Left kidney (tissue), 2 donors: ENCODE data around the gene RAN. TPM values are rescaled to one million over a fixed set of nuclear protein-coding genes. Genes with fewer than 3 reads are reported as not detected.
"Not testable (repeated sequence)": the region's sequence is repeated elsewhere in the genome, so short reads cannot be mapped to it uniquely, and the experiment has no call there.

Source experiments
- DNase-seq: peaks from one replicate; pipeline ENCODE4 v3.0.0-alpha.2; 2013
- polyA plus RNA-seq: library from polyadenylated mRNA; unstranded; fragments of 120-200 nt; gene quantifications from one replicate; pipeline ENCODE4 v1.2.1, GENCODE V29; 2013; ENCODE audit not compliant: insufficient read length

The RAN gene
- polyA plus RNA-seq, 1 donor, result 676 TPM

DNA sequence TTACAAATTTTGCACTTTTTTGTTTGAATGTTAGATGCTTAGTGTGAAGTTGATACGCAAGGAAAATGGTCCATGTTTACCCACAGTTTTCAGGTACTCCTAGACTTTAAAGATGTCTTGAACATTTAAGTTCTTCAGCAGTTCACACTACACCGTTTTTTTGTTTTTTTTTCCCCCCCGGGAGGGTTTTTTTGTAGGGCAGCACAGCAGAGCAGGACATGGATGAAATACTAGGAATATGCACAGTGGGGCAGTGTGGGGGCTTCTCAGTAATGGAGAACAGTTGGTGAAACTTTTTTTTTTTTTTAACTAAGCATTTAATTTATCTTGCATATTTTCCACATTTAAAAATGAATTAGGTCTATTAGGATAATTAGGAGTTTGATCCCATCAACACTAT lies 4.9 kb downstream of the RAN start:
- no peak for DNase-seq

DNA sequence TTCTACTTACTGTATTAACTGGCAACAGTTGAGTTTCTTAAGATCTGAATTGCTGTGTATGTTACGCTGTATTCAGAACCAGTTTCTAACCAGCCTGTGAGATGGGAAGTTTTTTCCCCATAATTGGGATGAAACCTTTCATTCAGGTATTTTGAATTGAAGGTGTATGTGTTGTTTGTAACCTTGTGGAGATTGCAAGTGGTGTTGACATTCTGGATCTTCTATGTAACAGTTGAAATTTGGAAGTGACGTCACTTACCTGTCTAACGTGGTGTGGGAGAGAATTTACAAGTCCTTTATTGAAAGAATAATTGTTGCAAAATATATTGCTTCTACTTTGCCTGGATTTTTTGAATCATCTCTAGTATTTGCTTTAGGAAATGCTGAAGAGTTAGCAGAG lies 5.5 kb downstream of the RAN start:
- DNase-seq, result no peak

DNA sequence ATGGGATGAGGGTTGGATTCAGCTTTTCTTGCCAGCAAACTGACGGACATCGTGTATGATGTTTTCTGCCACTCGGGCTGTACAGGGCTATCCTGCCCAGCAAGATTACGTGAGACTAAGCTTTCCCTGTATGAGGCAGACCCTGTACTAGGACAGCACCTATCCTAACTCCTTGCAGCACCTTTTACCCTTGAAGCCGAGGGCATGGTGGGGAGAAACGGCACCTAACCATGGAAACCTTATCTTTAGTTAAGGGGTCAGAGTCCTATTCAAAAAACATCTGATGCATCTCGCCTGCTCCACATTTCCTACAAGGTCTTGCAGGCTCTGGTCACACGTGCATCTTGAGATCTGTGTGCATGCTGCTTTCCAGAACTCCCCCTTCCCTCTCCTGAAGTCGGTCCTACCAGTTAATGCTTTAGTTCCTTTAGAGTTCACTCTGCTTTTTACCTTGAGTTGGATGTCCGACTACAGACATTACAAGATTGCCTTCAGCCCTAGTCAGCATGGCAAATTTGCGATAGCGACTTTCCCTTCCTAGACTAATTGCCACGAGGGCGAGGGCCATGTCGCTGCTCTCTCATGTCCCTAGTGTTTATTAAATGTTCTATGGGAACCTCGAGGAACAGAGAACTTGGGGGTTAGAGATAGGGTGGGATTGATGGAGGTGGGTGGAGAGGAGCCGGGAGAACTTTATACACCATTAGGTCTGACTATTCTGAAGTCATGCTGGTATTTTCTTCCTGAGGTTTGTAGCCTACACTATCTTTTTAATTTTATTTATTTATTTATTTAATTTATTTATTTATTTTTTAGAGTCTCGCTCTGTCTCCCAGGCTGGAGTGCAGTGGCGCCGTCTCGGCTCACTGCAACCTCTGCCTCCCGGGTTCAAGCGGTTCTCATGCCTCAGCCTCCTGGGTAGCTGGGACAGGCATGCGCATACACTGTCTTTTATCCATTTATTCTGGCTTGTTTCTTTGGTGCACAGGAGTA lies 6.6 kb downstream of the RAN start:
- DNase-seq, result no peak

DNA sequence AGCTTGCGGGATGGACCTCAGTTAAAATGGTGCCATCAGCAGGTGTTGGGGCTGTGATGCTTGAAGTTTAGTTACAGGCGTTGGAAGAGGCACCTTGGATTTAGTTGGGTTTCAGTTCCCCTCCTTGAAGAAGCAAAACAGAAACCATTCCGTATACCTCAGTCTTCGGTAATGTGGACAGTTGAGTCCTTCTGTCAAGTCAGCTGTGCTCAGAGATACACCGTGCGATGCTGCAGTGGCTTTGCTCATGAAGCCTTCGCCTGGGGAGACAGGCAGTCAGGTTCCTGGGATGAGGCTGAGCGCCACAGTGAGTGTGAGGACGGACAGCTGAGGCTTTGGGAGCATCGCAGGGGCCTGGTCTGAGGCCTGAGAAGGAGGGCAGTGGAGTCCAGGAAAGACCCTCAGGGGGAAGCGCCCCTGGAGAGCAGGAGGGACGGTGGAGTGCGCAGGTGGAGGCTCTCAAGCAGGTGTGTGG lies 7.4 kb downstream of the RAN start:
- no peak for DNase-seq

DNA sequence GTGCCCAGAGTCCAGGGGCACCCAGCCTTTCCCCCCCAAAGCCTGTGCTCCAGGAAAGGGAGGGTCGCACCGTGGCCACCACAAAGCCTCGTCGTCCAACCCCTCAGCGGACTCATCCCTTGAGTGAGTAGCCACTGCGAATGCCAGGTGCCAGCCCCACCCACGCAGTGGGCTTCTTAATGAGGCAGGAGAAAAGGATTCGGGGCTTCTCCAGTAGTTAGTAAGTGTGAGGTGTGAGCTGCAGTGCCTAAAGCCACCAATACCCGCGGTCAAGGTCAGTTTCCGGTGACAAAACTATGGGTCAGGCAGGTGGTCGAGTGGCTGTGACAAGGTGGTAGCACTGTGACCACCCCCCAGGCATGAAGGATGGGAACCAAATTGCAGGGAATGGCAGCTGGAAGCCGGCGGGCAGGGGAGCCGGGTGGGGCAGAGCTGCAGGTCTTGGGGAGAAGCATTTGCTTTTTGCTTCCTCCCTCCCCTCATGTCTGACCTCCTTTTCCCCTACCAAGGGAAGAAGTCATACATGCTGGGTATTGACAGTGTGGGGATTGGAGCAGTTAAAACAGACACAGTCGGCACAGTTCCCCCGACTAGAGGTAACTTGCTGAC lies 8.0 kb downstream of the RAN start:
- DNase-seq, result no peak

DNA sequence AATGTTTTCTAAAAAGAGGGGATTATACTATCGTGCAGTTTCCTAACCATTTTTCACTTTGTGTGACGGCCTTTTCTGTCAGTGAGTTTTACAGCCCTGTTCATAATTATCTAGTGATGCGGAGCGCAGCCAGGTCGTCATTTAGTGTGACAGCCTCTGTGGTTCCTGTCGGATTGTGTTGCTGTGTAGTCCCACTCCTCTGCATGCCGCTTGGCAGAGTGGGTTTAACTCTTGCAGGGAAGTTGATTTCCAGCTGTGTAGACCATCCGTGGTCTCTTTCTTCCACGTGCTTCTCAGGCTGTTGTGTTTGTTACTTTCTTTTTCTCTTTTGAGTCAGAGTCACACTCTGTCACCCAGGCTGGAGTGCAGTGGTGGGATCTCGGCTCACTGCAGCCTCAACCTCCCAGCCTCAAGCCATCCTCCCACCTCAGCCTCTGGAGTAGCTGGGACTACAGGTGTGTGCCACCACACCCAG lies 8.6 kb downstream of the RAN start:
- no peak for DNase-seq

DNA sequence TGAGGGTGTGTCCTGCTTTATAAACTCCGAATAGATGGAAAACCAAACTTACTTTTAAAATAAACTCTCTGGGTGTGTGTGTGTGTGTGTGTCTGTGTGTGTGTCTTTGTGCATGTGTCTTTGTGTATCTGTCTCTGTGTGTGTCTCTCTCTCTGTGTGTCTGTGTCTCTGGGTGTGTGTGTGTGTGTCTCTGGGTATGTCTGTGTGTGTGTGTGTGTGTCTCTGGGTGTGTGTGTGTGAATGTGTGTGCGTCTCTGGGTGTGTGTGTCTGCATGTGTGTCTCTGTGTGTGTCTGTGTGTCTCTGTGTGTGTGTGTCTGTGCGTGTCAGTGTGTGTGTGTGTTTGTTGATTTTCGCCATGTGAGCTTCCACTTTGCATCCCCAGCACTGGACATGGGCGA lies 9.2 kb downstream of the RAN start:
- DNase-seq, result no peak

DNA sequence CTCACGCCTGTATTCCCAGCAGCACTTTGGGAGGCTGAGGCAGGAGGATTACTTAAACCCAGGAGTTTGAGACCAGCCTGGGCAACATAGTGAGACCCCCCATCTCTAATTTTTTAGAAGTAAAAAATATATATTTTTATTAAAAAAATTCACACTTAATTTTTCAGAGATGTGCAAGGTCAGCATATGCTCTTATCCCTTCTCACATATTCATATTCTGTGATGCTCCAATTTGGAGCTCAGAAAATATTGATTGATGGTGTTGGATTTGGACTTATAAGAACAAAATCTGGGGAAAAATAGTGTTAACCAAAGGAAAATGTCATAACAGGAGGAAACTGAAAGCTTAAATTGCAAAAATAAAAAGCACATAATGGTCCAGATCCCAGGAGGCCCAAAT lies 9.7 kb downstream of the RAN start:
- no peak for DNase-seq

DNA sequence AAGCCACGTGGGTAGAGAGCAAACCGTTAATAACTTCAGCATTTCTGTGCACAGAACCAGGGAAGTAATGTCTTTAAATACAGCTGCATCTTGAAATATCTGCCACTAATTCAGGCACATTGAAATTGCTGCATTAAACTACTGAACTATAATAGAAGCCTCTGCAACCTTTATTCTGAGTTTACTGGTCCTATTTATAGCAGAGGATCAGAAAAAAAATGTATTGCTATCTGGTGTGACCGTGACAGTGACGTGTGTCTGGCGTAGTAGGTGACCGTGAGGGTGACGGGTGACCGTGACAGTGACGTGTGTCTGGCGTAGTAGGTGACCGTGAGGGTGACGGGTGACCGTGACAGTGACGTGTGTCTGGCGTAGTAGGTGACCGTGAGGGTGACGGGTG lies 15.3 kb downstream of the RAN start:
- not testable (repeated sequence) for DNase-seq

DNA sequence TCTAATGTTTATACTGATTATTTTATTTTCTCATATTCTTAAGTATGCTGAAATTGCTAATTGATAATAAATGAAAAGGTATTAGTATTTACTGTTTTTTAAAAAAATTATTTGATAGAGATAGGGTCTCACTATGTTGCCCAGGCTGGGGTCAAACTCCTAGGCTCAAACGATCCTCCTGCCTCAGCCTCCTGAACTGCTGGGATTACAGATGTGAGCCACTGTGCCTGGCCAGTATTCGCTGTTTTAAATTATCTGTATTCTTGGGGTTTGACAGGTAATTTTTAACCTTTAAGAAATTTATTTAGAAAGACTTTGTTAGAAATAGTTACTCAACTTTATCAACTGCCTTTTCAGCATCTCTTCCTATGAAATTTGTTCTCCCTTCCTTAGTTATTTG lies 32.2 kb downstream of the RAN start:
- DNase-seq, result no peak

DNA sequence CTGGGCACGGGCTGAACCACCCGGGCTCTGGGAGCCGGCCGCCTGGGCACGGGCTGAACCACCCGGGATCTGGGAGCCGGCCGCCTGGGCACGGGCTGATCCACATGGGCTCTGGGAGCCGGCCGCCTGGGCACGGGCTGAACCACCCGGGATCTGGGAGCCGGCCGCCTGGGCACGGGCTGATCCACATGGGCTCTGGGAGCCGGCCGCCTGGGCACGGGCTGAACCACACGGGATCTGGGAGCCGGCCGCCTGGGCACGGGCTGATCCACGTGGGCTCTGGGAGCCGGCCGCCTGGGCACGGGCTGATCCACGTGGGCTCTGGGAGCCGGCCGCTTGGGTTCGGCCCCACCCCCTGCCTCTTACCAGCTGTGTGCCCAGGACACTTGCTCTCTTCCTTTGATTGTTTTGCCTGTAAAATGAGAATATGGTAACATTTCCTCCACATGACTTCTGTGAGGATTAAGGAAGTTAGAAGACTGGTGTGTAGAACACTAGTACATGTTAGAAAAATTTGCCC lies 33.1 kb downstream of the RAN start:
- not testable (repeated sequence) for DNase-seq

DNA sequence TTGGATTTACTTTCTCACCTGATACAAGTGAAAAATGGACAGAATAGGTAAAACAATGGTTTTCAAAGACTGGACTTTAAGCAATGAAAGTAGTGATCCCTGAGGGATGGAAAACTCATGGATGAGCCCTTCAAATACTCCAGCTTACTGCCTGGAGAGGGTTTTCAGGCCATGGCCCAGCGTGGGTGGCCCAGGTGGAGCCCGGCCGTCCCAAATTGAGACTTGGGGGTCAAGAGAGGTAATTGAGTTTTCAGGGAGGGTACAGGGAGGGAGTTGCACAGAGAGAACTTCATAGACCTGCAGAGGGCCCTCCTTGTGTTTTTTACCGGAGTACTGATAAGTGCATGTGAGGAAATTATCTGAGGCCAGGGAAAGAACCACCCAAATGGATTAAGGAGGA lies 37.2 kb downstream of the RAN start:
- no peak for DNase-seq

DNA sequence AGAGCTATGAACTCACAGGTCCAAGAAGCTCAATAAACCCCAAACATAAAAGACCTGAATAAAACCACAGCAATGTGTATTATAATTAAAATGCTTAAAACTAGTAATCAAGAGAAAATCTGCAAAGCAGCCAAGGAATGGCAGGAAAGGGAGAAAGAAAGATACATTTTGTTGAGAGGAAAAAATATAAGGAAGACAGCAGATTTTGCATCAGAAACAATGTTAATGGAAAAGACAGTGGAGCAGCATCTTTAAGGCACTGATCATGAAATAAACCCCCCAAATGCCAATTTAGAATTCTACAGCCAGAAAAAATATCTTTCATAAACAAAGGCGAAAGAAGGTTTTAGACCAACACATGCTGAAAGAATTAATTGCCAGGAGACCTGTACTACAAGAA lies 39.3 kb downstream of the RAN start:
- DNase-seq, result no peak

DNA sequence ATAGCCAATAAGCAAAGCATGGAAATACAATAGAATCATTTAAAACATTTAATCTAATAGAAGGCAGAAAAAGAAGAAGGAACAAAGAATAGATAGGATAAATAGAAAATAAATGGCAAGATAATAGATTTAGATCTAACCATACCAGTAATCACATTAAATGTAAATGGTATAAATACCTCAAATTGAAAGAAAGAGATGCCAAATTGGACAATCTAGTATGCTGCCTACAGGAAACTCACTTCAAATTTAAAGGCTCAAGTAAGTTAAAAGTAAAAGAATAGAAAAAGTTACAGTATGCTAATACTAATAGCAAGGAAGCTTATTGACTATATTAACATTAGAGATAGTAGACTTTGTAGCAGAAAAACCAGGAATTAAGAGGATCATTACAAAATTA lies 40.1 kb downstream of the RAN start:
- no peak for DNase-seq

DNA sequence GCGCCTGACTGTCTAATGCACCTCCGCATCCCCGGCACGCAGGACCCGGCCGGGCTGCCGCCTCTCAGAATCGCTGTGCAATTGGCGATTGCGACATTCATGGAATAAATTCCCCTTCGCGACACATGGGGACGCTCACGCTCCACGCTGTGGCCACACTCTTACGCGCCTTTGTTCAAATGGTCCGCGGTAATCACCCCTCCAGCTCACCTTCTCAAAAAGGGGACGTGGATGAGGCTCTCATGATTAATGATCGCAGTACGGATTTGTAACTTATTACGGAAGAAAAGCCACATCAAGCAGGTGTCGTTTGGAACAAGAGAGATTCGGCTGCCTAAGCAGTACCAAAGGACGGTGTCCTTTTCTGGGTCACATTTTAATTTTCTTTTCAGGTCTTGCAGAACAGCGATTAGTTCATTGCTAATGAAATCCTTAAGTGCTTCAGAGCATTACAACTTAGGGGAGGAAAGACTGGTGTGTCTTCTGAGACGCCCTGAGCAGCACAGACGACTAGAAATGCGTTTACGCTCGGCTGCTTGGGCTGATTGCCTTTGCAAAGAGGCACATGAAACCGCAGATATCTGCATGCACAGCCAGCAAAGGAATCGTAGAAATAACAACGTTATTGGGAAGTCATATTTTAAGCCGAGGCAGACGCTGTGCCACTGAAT lies 44.5 kb downstream of the RAN start:
- DNase-seq, result peak; percentile 71

DNA sequence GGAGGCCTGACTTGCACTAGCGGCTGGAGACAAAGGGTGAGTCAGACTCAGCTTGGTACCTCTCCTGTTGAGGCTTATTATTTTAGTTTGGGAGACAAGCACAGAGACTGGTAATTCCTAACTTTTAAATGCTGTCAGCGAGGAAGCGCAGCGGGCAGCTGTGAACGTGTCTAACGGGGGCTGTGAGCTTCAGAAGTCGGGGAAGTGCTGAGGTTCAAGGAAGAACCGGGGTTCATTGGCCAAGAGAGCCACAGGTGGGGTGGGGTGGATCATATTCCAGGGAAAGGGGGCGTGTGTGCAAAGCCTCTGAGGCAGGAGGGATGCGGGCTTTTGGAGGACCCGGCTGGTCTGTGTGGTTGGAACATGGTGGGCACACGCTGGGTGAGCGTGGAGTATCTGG lies 45.7 kb downstream of the RAN start:
- no peak for DNase-seq

DNA sequence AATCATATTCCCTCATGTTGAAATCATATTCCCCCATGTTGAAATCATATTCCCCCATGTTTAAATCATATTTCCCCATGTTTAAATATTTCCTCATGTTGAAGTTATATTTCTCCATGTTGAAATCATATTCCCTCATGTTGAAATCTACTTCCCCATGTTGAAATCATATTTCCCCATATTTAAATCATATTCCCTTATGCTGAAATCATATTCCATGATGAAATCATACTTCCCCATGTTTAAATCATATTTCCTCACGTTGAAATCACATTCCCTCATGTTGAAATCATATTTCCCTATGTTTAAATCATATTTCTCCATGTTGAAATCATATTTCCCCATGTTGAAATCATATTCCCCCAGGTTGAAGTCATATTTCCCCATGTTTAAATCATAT lies 47.2 kb downstream of the RAN start:
- DNase-seq, result no peak

DNA sequence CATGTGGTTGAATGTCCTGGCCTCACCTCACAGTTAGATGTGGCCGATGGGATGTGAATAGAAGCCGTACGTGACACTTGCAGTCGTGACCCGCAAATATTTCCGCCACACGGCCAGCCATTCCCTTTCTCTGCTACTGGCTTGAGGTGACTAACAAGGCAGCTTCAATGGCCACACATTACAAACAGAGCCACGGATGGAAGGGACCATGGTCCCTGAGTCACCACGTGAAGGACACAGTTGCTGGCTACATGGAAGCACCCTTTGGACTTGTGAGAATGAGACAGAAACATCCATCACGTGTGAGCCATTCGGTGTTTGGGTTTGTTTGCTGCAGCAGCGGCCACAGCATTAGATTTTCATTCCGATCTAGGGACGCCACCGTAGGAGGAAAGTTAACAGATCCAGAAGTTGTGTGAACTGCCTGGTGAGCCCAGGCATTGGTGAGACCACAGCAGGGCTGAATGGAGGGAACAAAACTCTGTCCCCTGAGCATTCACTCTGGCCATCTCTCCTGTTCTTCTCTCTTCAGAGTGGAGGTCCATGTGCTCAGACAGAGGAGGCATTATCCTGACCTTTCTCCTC lies 48.3 kb downstream of the RAN start:
- no peak for DNase-seq

DNA sequence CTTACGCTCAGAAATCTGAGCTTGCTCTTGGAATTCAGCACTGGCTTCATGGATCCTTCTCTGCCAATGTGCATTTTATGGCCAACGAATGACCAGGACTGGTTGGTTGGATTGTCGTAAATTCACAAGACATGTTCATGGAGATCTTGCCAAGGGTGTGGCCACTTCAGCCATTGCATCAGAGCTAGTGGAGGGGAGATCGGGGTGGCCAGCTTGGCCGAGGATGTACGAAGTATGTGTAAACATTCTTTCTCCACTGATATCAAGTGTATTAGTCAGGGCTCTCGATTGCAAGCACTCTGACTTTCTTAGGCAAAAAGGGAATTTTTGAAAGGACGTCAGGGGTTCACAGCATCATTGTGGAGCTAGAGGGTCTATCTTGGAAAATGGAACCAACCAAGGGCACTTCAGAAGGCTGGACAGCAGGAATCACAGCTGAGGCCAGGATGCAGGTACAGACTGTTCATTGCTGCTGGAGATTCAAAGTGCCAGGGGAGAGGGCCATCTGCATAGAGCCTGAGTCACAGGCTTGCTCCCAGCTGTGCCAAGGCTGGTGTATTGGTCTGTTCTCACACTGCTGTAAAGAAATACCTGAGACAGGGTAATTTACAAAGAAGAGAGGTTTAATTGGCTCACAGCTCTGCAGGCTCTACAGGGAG lies 49.0 kb downstream of the RAN start:
- no peak for DNase-seq

DNA sequence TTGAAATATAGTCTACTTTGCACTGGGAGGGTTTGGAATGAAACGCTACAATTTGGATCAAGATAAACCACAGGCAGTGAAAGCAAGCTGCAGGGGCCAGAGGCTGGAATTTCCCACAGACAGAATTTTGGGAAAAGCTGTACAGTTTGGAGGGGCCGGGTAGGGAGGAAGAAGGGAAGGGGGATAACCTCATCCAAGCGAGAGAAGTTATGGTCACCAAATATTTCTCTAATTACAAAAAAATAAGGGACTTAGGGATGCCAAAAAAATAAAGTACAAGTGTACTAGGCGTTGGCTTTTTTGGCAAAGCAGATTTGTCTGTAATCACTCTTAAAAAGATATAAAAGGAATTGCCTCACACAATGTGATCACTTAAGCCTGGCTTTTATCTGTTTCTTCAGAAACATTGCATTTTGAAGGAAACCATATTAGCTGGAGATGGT lies 50.7 kb downstream of the RAN start:
- no peak for DNase-seq

DNA sequence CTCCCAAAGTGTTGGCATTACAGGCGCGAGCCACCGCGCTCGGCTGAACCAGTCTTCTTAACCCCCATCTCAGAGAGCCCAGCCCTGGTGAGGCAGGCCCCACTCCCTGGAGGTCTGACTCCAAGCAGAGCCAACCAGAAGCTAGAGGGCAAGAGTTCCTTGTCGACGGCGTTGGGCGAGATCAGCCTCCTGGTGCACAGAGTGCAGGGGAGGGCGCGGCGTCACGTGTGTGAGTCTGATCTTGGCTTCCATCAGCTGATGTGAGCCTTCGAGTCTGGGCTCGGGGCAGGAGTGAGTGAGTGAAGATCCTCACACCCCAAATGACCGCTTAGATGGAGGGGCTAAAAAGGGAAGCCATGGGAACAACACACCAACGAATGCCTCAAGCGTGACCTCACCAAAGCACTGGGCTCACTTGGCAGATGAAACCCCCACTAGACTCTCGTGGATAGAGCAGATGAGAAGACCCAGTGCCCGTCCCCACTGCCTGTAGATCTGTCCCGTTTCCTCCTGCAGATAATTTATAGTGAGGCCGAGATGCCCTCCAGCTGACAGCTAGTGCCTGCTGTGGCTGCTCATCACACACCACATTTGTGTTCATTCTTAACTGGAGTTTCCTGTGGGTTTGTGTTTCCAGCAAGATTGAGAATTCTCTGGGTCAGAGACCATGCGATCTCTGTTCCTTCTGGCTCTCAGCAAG lies 53.2 kb downstream of the RAN start:
- no peak for DNase-seq
